Activated B cell treated with CpG ODN at 0.5 μM for 24 hours (primary cell): Measurements from ENCODE around the gene ZNF512. TPM values are rescaled to one million over a fixed set of nuclear protein-coding genes. Genes with fewer than 3 reads are reported as not detected.

Experiments
- ATAC-seq: fragments of 200-7000 bp; cut with Tn5 transposase; one replicate; pipeline ENCODE4 v1.10.0; 2021; ENCODE audit warnings: low read depth, mild to moderate bottlenecking, moderate library complexity
- CTCF ChIA-PET: fragments of 350-600 bp; sonication (Branson Sonifier 250); formaldehyde crosslinking; loops from one replicate; lab custom pipeline; 2021; ENCODE audit warnings: antibody characterized with exemption; lab: Charles Lee
- POLR2A ChIA-PET: fragments of 350-600 bp; sonication (Branson Sonifier 250); formaldehyde crosslinking; loops from one replicate; lab custom pipeline; 2021; ENCODE audit warnings: antibody characterized with exemption; lab: Charles Lee
- DNase-seq: peaks from one replicate; pipeline ENCODE4 v3.0.0; 2022
- H3K27ac Mint-ChIP-seq: one replicate; pipeline ENCODE4 v1.8.0; 2020; ENCODE audit warnings: mixed read lengths
- H3K27me3 Mint-ChIP-seq: one replicate; pipeline ENCODE4 v1.8.0; 2021; ENCODE audit warnings: mixed read lengths
- H3K36me3 Mint-ChIP-seq: one replicate; pipeline ENCODE4 v1.8.0; 2021; ENCODE audit warnings: low read depth, mixed read lengths
- H3K4me1 Mint-ChIP-seq: one replicate; pipeline ENCODE4 v1.8.0; 2021; ENCODE audit warnings: mixed read lengths
- H3K4me3 Mint-ChIP-seq: one replicate; pipeline ENCODE4 v1.8.0; 2020; ENCODE audit warnings: mild to moderate bottlenecking, mixed read lengths
- H3K9me3 Mint-ChIP-seq: one replicate; pipeline ENCODE4 v1.8.0; 2020; ENCODE audit warnings: mixed read lengths
- intact Hi-C: fragments of 100-400 bp; cut with micrococcal nuclease; formaldehyde crosslinking; loops from one replicate; pipeline ENCODE4 v1.15.1; 2024
- total RNA-seq: library from RNA; stranded (reverse); gene quantifications from 2 replicates; pipeline ENCODE4 v1.2.3, GENCODE V29; 2022
- TF ChIP-seq, protein P1 (sequence below): fragments of 200-600 bp; IDR thresholded peaks from one replicate; pipeline ENCODE4 v1.8.0; 2022; ENCODE audit warnings: antibody characterized with exemption, mild to moderate bottlenecking

Gene ZNF512
- total RNA-seq, 1 donor from 2014 or later = 48.7 TPM

- Mint-ChIP-seq H3K27me3 (peaks cover 7% of the 10 kb centered on the region), H3K27ac (peak overlapping the region; percentile 90), H3K9me3 (peaks cover 18% of the 10 kb centered on the region), H3K36me3 (peaks cover 26% of the 10 kb centered on the region), H3K4me3 (peak overlapping the region; percentile 97), H3K4me1 (peaks cover 47% of the 10 kb centered on the region)
- intact Hi-C loops = loop anchor here (1.0 to 10.0 kb wide), 6 partner anchors 93 to 497 kb away; partner anchors contain the start of genes CAD, EIF2B4, IFT172 and KHK
- POLR2A ChIA-PET = interaction anchor here (0.6 to 1.5 kb wide), 13 partner anchors 8 to 1288 kb away, joined by 3 to 13 read pairs (median 5); partner anchors contain the start of genes BABAM2, CCDC121, GPN1 and OST4
- CTCF ChIA-PET = no interaction called here
- ATAC-seq (no peak), DNase-seq (peak; percentile 18)
- TF ChIP-seq, protein P1, sequence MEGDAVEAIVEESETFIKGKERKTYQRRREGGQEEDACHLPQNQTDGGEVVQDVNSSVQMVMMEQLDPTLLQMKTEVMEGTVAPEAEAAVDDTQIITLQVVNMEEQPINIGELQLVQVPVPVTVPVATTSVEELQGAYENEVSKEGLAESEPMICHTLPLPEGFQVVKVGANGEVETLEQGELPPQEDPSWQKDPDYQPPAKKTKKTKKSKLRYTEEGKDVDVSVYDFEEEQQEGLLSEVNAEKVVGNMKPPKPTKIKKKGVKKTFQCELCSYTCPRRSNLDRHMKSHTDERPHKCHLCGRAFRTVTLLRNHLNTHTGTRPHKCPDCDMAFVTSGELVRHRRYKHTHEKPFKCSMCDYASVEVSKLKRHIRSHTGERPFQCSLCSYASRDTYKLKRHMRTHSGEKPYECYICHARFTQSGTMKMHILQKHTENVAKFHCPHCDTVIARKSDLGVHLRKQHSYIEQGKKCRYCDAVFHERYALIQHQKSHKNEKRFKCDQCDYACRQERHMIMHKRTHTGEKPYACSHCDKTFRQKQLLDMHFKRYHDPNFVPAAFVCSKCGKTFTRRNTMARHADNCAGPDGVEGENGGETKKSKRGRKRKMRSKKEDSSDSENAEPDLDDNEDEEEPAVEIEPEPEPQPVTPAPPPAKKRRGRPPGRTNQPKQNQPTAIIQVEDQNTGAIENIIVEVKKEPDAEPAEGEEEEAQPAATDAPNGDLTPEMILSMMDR = no peak
Measured at GRCh38 chr2:27582129-27582694, 630 bp upstream of the ZNF512 start.

DNA sequence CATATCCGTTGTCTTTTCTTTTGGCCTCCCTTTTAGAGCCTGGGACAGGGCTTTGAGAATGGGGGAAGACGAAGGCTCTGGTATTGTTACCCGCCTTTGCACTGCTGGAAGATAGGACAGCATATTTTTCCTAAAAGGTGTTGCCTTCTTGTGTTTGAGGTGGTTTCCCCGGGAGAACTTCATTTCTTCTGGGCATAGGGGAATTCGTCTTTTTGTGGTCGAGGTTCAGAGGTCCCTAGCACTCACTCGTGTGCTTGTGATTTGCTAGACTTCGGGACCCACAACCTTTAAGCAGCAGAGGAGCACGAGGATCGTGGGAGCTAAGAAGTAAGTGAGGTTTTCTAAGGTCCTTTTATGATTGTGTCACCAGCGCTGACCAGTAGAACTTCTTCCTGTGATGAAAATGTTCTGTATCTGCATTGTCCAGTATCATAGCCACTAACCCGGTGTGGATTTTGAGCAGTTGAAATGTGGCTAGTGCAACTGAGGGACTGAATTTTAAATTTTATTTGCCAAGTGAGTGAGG is 611 bp downstream of the ZNF512 start:
- Mint-ChIP-seq H3K4me1 (peaks cover 50% of the 10 kb centered on the region), H3K27me3 (peaks cover 2% of the 10 kb centered on the region), H3K27ac (peak overlapping the region; percentile 90), H3K36me3 (peaks cover 29% of the 10 kb centered on the region), H3K4me3 (peak overlapping the region; percentile 97), H3K9me3 (peaks cover 17% of the 10 kb centered on the region)
- CTCF ChIA-PET = no interaction called here
- POLR2A ChIA-PET = interaction anchor here (0.6 to 1.5 kb wide), 8 partner anchors 9 to 1287 kb away, joined by 3 to 7 read pairs (median 5); partner anchors contain the start of genes CCDC121, GPN1, PPM1G and SLC4A1AP
- DNase-seq (no peak), ATAC-seq (no peak)
- intact Hi-C loops = loop anchor here (1.0 to 10.0 kb wide), 5 partner anchors 46 to 499 kb away; partner anchors contain the start of genes CAD, CCDC121, GPN1 and GTF3C2
- TF ChIP-seq, protein P1 = no peak

DNA sequence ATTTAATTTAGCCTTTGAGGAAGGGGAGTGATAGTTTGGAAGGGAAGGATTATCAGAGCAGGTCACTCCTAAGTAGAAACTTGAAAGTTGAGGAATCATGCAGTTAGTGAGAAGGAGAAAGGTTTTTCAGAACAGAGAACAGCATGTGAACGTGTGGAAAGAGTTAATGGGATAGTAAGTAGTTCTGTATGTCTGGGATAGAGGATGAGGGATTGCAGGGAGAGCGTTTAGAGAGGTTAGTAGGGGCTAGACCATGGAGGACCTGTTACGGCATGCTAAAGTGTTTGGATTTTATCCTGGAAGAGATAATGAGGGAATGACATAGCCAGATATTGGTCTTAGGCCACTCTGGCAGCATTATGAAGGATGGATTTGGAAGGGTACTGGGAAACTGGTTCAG is 1.8 kb downstream of the ZNF512 start:
- H3K36me3 Mint-ChIP-seq = peaks cover 33% of the 10 kb centered on the region
- H3K4me3 Mint-ChIP-seq = peak overlapping the region; percentile 97
- peaks cover 52% of the 10 kb centered on the region for H3K4me1 Mint-ChIP-seq
- intact Hi-C loops = loop anchor here (10.0 kb wide), 1 partner anchor 500 kb away; the partner anchor contains the start of gene KHK
- no peak for ATAC-seq
- DNase-seq = no peak
- POLR2A ChIA-PET = interaction anchor here (1.1 kb wide), 1 partner anchor 79 kb away, joined by 3 read pairs; the partner anchor contains the start of genes SLC4A1AP and SUPT7L
- H3K27ac Mint-ChIP-seq = no peak overlapping the region
- no peaks in the 10 kb centered on the region for H3K27me3 Mint-ChIP-seq
- TF ChIP-seq, protein P1 = no peak
- CTCF ChIA-PET = no interaction called here
- peaks cover 11% of the 10 kb centered on the region for H3K9me3 Mint-ChIP-seq

DNA sequence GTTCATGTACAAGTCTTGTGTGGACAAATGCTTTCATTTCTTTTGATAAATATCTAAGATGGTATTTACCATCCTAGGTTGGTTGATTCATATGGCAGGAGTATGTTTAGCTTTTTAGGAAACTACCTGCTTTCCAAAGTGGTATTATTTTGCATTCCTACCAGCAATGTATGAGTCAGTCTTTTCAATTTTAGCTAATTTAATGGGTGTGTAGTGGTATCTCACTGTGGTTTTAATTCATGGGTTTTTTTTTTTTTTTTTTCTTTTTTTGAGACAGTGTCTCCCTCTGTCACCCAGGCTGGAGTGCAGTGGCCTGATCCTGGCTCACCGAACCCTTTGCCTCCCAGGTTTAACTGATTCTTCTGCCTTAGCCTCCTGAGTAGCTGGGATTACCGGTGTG is 4.2 kb downstream of the ZNF512 start:
- peaks cover 58% of the 10 kb centered on the region for H3K4me1 Mint-ChIP-seq
- H3K36me3 Mint-ChIP-seq = peaks cover 47% of the 10 kb centered on the region
- no peak for ATAC-seq
- no peak overlapping the region for H3K27ac Mint-ChIP-seq
- peaks cover 20% of the 10 kb centered on the region for H3K9me3 Mint-ChIP-seq
- no peak for DNase-seq
- ChIA-PET CTCF (interaction anchor here (0.6 kb wide), 1 partner anchor 8 kb away, joined by 3 read pairs; no protein-coding TSS in a partner anchor), POLR2A (interaction anchor here (0.7 kb wide), 1 partner anchor 246 kb away, joined by 5 read pairs; no protein-coding TSS in a partner anchor)
- H3K4me3 Mint-ChIP-seq = no peak overlapping the region
- TF ChIP-seq, protein P1 = no peak
- intact Hi-C loops = loop anchor here (10.0 kb wide), 1 partner anchor 502 kb away; the partner anchor contains the start of gene KHK
- H3K27me3 Mint-ChIP-seq = no peaks in the 10 kb centered on the region

DNA sequence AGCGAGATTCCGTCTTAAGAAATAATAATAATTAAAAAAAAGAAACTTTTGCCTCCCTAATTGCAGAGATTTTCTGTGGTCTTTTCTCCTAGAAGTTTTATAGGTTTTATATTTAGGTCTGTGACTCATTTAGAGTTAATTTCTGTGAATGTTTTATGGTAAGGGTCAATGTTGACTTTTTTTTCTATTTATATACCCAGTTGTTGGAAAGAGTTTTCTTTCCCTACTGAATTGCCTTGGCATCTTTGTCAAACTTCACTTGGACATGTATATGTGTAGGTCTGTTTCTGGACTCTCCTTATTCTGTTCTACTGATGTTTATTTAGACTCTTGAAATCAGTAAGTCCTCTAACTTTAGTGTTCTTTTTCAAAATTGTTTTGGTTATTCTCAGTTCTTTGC is 5.5 kb downstream of the ZNF512 start:
- peaks cover 46% of the 10 kb centered on the region for H3K36me3 Mint-ChIP-seq
- H3K4me3 Mint-ChIP-seq = no peak overlapping the region
- peaks cover 49% of the 10 kb centered on the region for H3K4me1 Mint-ChIP-seq
- DNase-seq (no peak), ATAC-seq (no peak)
- ChIA-PET CTCF (no interaction called here), POLR2A (no interaction called here)
- H3K9me3 Mint-ChIP-seq = peaks cover 18% of the 10 kb centered on the region
- intact Hi-C loops = loop anchor here (10.0 kb wide), 1 partner anchor 504 kb away; the partner anchor contains the start of gene KHK
- TF ChIP-seq, protein P1 = no peak
- no peak overlapping the region for H3K27ac Mint-ChIP-seq
- no peaks in the 10 kb centered on the region for H3K27me3 Mint-ChIP-seq
